Embryonic facial prominence (tissue), 1 donor: ENCODE results near the gene KDM3A.
A peak's percentile ranks its signal among the peaks of the same experiment; 100 is the strongest.

Experiments
- DNase-seq: peaks from one replicate; pipeline ENCODE4 v3.0.0-alpha.2; 2016; ENCODE audit errors: extremely low spot score

Gene KDM3A

DNA sequence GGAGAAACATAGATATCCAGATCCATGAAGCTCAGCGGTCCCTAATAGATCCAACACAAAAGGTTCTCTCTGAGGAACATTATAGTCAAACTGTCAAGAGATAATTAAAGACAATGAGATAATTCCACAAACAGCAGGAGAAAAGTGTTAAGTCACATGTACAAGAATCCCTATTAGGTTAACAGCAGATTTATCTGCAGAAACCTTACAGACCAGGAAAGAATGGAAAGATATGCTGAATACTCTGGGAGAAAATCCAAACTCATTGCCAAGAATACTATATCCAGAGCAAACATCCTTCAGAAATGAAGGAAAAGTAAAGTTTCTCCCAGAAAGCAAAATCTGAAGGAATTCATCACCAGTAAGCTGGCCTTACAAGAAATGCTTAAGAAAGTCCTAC lies 10.8 kb upstream of the KDM3A start:
- no peak for DNase-seq

- no peak for DNase-seq
Observed at GRCh38 chr2:86433137-86433536, 8.0 kb upstream of the KDM3A start.

DNA sequence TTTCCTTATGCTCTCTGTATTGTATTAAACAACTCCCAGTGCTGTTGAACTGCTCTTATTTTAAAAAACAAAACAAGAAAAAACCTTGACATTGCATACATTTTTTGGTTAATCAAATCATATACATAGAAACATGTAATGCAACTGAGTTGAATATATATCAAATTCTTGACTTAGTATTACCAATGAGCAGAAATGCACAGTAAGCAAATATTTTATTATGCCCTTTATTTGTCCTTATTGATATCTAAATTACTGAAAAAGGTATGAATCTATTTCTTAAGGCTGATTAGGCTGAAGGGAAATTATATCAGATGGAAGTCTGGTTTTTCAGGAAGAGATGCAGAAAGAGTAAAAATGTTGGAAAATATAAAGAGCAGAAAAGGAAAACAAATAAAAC lies 6.9 kb upstream of the KDM3A start:
- no peak for DNase-seq

- no peak for DNase-seq
Observed at GRCh38 chr2:86435531-86435930, 5.6 kb upstream of the KDM3A start.

GRCh38 chr2:86436328-86436727 lies 4.8 kb upstream of the KDM3A start:
- DNase-seq = no peak

- no peak for DNase-seq
Observed at GRCh38 chr2:86439879-86440630, 1.1 kb upstream of the KDM3A start.

- no peak for DNase-seq
Observed at GRCh38 chr2:86441392-86441881, 266 bp downstream of the KDM3A start.

DNA sequence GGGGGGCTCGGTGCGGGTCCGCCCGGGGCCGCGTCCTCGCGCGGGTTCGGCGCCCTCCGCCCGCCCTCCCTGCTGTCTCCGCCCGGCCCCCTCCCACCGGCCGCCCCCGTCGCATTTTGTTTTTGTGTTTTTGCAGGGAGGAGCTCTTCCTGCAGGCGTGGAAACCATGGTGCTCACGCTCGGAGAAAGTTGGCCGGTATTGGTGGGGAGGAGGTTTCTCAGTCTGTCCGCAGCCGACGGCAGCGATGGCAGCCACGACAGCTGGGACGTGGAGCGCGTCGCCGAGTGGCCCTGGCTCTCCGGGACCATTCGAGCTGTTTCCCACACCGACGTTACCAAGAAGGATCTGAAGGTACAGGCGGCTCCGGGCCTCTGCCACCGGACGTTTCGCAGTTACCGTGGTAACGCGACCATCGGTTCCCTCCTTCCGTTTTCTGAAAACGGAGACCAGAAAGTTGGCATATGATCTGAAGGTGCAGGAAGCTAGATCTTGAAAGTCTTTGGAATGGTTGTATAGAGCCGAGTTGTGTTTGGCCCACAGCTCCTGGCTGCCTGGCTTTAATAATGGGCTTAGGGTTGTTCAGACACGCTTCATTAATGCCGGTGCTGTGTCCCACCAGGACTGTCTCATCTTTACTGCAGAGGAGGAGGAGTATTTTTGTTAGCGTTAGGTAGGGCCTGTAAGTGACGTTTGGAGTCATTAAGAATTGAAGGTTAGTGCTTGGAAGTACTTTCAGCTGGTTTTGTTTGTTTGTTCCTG lies 891 bp downstream of the KDM3A start:
- DNase-seq = peak; percentile 31

DNA sequence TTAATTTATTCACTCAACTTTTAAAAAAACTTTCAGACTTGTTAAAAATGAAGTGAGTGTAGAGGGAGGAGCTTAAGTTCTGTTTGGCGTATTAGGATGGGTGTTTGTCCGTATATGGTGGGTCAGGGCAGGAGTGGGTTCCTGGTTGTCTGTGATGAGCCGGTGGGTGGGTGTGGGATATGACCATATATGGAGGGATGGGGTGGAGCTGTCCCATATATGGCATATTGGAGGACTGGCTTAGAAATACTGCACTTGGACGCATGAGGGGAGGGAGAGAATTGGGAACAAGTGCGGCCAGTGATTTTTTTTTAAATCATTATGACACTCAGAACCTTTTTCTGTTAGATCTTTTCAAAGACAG lies 1.5 kb downstream of the KDM3A start:
- peak; percentile 77 for DNase-seq

DNA sequence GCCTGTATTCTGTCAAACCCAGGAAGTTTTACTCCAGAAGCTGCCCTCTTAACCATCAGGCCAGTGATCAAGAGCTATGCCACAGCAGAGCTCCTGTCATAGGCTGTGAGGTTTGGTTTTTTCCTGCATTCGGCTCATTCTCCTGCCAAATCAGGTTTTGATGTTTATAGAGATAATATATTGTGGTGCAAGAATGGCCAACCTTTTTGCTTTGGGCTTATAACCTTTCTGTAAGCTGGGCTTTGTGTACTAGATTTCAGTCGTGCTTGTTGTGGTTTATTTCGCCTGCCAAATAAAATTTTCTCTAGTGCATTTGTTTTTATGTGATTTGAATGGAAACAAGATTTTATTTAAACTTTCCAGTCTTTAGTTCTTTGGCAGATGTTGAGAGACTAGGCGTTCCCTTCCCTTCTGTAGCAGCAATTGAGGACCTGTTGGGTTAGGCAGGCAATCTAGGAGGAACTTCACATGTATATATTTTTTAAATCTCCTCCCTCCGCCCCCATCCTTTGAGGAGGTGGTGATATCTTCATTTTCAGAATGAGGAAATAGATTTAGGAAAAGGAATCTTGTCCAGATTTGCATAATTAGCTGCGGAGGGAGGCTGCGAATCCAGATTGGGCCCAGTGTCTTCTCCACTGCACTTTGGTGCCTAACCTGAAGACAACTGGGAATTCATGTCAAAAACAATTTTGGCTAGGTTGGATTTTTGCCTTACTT lies 2.6 kb downstream of the KDM3A start:
- DNase-seq = no peak

GRCh38 chr2:86445436-86445835 lies 4.3 kb downstream of the KDM3A start:
- DNase-seq = no peak

GRCh38 chr2:86446060-86446459 lies 4.9 kb downstream of the KDM3A start:
- DNase-seq = no peak

DNA sequence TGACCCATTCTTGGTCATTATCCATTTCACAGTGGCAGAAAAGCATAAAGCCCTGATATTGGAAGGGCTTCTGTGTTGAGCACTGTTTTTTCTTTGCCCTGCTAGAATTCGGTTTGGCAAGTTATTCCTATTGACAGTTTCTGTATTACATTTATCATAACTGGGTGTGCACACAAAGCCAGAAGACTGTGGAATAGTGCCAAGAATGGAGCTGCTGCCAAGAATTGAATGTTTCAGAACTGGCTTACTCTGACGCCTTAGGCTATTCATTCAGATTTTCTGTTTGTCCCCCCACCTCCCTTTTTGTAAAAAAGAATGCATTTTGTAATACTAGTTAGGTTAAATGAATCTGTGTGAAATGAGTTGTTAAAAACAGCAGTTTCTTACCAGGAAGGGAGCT lies 12.7 kb downstream of the KDM3A start:
- DNase-seq = peak; percentile 20

GRCh38 chr2:86454238-86454637 lies 13.1 kb downstream of the KDM3A start:
- DNase-seq = no peak

GRCh38 chr2:86455181-86455580 lies 14.0 kb downstream of the KDM3A start:
- DNase-seq = no peak

- DNase-seq = no peak
Observed at GRCh38 chr2:86461042-86461743, 20.0 kb downstream of the KDM3A start.

GRCh38 chr2:86464652-86465051 lies 23.5 kb downstream of the KDM3A start:
- no peak for DNase-seq

- DNase-seq = no peak
Observed at GRCh38 chr2:86466306-86466705, 25.1 kb downstream of the KDM3A start.

DNA sequence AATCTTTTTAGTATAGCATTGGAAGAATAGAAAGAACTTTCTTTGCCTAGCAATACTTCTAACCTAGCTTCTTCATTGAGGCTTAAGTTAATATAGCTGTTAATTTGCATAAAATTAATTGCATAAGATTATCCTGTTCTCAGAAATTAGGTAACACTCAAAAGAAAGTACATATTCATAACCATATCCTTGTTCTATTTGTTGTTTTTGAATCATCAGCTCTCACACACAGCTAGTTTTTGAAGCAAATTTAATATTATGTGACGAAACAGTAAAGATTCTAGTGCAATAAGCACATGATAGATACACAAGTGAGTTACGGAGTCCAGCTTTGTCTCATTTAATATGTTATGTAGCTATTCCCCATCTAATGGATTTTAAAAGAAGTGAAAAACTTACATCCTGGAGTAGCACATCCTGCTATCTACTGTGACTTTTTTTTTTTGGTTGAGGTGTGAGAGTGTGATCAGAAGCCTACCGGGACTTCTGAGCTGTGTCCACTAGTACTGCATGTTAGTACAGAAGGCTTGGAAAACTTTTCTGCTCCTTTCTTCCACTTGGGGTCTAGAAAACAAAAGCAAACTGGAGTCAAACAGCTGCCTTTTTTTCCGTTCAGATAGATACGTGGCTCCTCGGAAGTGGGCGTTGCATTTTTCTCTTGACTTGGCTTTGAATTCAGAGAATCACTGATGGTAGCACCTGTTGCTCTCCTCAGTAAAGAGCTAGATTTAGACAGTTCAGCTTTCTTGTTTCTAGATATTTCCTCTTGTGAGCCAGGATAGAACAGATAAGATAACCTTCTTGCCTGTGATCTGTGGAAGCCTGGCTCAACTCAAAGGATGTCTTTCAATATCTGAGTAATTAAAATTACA lies 27.2 kb downstream of the KDM3A start:
- DNase-seq = no peak

- no peak for DNase-seq
Observed at GRCh38 chr2:86470890-86471289, 29.7 kb downstream of the KDM3A start.

- DNase-seq = no peak
Observed at GRCh38 chr2:86471637-86472036, 30.5 kb downstream of the KDM3A start.
